ENCODE results near the gene POLR1E. TPM values are rescaled to one million over a fixed set of nuclear protein-coding genes. Genes with fewer than 3 reads are reported as not detected.
A peak's percentile ranks its signal among the peaks of the same experiment; 100 is the strongest.

The POLR1E gene
- total RNA-seq, 3 donors from 2014 or later, result 10.5 to 21.2 (median 11.2) TPM

- DNase-seq (no peak), ATAC-seq (no peak)
- intact Hi-C loops (cut with DNase I, micrococcal nuclease), result no loop called here
- Histone ChIP-seq H3K4me3 (no peak overlapping the region), H3K36me3 (ENCODE audit: low read depth) (no peaks in the 10 kb centered on the region), H3K9me3 (no peaks in the 10 kb centered on the region), H3K4me1 (ENCODE audit: low read depth) (peaks cover 15% of the 10 kb centered on the region)
- no peak for TF ChIP-seq CTCF (IDR thresholded peaks at IDR 0.05)
Measured at GRCh38 chr9:37454238-37454637, 31.5 kb upstream of the POLR1E start.

- Histone ChIP-seq H3K36me3 (ENCODE audit: low read depth) (no peaks in the 10 kb centered on the region), H3K4me1 (ENCODE audit: low read depth) (peaks cover 15% of the 10 kb centered on the region), H3K9me3 (no peaks in the 10 kb centered on the region), H3K4me3 (no peak overlapping the region)
- DNase-seq (no peak), ATAC-seq (no peak)
- TF ChIP-seq CTCF (IDR thresholded peaks at IDR 0.05), result no peak
- intact Hi-C loops (cut with DNase I, micrococcal nuclease), result no loop called here
Measured at GRCh38 chr9:37455884-37456647, 29.7 kb upstream of the POLR1E start.

GRCh38 chr9:37456817-37457216, 28.9 kb upstream of the POLR1E start:
- intact Hi-C loops (cut with DNase I, micrococcal nuclease), result no loop called here
- no peak for ATAC-seq
- no peak for DNase-seq
- Histone ChIP-seq H3K36me3 (ENCODE audit: low read depth) (no peaks in the 10 kb centered on the region), H3K9me3 (no peaks in the 10 kb centered on the region), H3K4me3 (no peak overlapping the region), H3K4me1 (ENCODE audit: low read depth) (peaks cover 15% of the 10 kb centered on the region)
- no peak for TF ChIP-seq CTCF (IDR thresholded peaks at IDR 0.05)

GRCh38 chr9:37464006-37464405, 21.7 kb upstream of the POLR1E start:
- DNase-seq (no peak), ATAC-seq (no peak)
- TF ChIP-seq CTCF (IDR thresholded peaks at IDR 0.05), result no peak
- peaks cover 14% of the 10 kb centered on the region for H3K4me1 ChIP-seq (ENCODE audit: low read depth)
- peaks cover 3% of the 10 kb centered on the region for H3K36me3 ChIP-seq (ENCODE audit: low read depth)
- no peak overlapping the region for H3K4me3 ChIP-seq
- no peaks in the 10 kb centered on the region for H3K9me3 ChIP-seq
- intact Hi-C loops (cut with DNase I, micrococcal nuclease), result no loop called here

GRCh38 chr9:37464426-37465248, 21.1 kb upstream of the POLR1E start:
- peak; percentile 82 to 88 (median 87) for DNase-seq
- no peaks in the 10 kb centered on the region for H3K9me3 ChIP-seq
- intact Hi-C loops (cut with DNase I, micrococcal nuclease), result no loop called here
- peak; percentile 46 for ATAC-seq
- peak overlapping the region; percentile 83 for H3K4me3 ChIP-seq
- peaks cover 3% of the 10 kb centered on the region for H3K36me3 ChIP-seq (ENCODE audit: low read depth)
- peaks cover 14% of the 10 kb centered on the region for H3K4me1 ChIP-seq (ENCODE audit: low read depth)
- TF ChIP-seq CTCF (IDR thresholded peaks at IDR 0.05), result no peak
